ENCODE data around the gene POU2F2.
"Not testable (repeated sequence)": the region's sequence is repeated elsewhere in the genome, so short reads cannot be mapped to it uniquely, and the experiment has no call there.

POU2F2 gene

DNA sequence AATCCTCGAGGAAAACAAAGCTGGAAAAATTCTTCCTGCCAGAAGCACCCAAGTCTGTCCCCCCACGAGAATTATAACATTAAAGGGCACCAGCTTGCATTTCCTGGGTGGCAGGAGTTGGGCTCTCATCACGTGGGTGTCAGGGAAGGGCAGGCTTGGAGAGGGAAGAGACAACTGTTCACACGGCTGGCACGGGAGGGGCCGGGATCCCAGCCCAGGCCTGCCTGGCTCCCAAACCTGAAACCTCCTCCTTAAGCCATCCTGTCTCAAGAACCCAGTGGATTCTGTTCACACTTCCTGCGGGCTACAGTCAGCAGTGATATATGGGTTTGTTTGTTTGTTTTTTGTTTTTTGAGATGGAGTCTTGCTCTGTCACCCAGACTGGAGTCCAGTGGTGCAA, 74.4 kb downstream of the POU2F2 start:
- no peak for FAIRE-seq

GRCh38 chr19:42054205-42054604, 78.0 kb downstream of the POU2F2 start:
- FAIRE-seq = no peak

DNA sequence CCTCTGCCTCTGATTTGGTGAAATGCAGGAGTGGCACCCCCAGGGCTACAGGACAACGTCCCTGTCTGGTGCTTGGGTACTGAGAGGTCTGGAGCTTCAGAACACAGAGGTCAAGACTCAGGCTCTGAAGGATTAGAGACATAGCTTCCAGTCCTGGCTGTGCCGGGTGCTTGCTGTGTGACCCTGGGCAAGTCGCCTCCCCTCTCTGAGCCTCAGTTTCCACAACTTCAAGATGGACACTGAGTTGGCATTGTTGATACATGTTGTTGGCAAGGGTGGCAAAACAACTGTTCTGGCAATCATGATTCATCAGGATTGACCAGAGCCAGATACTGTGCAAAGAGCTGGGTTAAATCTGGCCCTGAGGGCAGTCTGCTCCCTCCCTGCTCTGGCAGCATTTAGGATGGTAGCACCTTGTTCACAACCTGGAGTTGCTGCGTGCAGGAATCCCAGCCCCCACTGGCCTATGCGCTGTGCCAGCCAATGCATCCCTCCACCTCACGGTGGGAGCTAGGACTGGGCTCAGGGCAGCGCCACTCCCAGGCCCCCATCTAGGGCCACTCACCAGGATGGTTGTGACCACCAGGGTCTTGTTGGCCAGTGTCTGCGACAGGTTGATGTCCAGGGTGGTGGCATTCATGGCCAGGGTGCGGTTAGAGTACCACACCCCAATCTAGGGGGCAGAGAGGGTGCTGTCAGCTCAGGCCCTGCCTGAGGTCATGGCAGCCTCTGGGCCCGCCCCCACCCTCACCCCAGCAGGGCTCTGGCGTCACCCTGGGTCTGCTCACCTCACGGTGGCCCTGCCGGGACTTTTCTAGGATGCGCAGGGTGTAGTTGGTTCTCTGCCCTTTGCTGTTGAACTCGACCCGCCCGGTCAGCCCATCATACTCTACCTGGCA, 79.0 kb downstream of the POU2F2 start:
- FAIRE-seq = no peak

DNA sequence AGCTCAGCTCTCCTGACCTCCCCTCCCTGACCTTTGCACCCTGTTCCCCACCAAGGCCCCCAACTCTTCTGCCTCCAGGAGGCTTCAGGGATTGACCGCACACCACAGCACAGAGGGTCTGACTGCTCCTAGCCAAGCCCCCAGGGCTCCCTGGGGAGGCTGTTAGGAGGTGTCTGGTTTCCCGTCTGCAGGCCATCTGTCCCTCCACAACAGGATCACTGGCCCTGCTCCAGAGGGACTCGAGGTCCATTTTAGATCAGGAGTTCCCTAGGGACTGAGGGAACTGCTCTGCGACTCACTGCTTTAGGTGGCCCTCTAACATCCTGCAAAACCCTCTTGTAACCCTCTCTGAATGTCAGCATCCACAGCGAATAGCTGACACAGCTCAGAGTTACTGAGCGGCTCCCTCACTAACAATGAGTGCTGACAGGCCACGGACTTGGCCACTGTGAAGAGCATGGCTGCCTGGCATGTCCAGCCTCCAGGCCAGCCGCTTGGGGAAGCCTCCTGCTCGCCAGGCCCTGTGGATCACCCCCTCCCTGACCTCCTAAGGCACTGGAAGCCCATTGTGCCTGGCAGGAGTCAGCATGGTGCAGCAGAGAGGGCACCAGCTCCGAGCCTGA, 79.9 kb downstream of the POU2F2 start:
- FAIRE-seq = no peak

DNA sequence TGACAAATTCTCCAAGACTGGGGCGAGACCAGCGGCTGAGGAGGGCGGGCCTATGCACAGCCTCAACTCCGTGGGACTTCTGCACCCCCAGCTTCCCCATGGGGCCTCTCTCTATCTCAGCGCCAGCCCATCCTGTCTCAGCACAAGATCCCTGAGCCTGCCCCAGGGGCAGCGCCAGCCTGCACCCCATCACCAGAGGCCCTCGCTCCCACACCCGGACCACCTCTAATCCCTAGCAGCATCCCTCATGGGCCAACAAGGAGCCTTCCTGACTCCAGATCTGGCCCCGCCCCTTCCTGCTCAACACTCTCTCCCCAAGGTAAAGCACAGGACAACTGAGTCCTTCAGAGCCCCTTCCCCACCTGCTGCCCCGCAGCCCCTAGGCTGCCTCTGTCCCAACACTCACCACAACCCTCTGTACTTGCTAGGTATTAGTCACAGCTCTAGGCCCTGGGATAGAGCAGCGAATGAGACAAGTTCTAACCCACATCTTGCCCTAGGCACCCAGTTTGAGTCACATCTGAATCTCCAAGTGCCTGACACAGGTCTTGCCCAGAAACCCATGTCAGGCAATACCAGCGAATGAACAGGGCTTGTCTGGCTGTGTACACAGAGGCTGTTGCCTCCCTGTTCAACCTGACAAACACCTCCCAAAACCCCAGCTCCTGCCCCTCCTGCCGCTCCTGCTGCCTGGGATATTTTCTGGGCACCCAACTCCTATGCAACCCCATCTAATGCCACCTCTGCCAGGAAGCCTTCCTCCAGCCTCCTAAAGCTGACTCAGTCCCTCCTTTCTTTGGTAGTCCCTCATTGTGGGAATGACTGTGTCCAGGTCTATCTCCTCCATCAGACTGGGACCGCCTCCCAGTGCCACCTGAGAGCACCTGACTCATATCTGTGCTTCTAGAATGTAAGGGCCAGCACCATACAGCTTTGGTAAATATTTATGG, 80.8 kb downstream of the POU2F2 start:
- no peak for FAIRE-seq

DNA sequence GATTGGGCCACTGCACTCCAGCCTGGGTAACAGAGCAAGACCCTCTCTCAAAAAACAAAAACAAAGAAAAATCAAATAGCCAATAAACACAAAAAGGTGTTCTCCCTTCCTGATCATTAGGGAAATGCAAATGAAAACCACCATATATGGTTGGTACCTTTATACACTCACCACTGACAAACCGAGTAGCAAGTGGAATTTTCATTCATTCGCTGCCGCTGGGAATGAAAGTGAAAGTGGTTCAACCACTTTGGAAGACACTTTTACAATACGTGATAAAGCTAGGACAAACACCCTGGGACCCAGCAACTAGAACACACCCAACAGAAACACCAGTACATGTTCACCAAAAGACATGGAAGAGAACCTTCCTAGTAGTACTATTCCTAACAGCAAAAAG, 83.3 kb downstream of the POU2F2 start:
- FAIRE-seq = no peak

DNA sequence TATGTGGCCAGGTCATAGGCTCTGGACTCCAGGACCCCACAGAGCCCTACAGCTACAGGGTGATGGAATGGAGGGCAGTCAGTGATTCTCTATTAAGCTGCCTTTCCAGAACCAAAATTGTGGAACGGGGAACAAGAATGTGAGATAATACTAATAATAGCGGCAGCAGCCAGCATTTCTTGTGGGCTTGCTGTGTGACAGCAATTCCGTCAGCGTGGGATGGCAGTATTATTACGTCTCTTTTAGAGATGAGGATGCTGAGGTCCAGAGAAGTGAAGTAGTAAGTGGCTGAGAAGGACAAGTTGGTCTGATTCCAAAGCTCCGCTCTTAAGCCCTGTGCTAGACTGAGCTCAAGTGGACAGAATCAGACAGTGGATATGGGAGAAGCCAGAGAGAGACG, 86.7 kb downstream of the POU2F2 start:
- FAIRE-seq = no peak

- FAIRE-seq = no peak
These were observed 89.6 kb downstream of the POU2F2 start for GRCh38 chr19:42042455-42043170.

- not testable (repeated sequence) for FAIRE-seq
These were observed 91.8 kb downstream of the POU2F2 start for GRCh38 chr19:42040491-42040890.

GRCh38 chr19:42040031-42040430, 92.2 kb downstream of the POU2F2 start:
- no peak for FAIRE-seq

DNA sequence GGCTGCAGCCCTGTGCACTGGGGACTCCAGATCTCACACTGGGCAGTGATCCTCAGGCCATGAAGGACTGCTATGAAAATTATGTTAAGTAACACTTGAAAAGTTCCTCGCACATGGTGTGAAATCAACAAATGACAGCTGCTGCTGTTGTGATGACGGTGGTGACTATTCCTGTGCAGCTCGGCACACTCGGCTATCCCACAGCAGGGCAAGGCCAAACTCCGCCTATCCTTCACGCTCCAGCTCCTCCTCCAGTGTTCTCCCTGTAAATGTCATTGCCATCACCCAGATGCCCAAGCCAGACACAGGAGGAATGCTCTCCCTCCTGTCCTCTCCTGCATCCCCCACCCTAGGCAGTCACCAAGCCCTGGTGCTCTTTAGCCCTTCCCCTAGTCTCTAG, 93.6 kb downstream of the POU2F2 start:
- FAIRE-seq = no peak

- FAIRE-seq = no peak
These were observed 94.6 kb downstream of the POU2F2 start for GRCh38 chr19:42037649-42038048.

Measured in endometrium (tissue), 2 donors.